D721Med (cell line): Measurements from ENCODE around the gene SAV1.

Source experiments
- DNase-seq: peaks from one replicate; pipeline ENCODE4 v3.0.0; 2011; ENCODE audit warnings: low spot score; ENCODE audit not compliant: insufficient read length
- FAIRE-seq: peaks from 2 replicates; lab custom pipeline; 2011; peaks lifted over from hg19 to GRCh38; lab: Jason Lieb, UNC
- TF ChIP-seq, protein P1 (sequence below): IDR thresholded peaks from 2 replicates; pipeline ENCODE4 v1.5.1; 2012; ENCODE audit warnings: mild to moderate bottlenecking, control low read depth; ENCODE audit not compliant: insufficient read depth; ENCODE audit errors: missing control alignments

SAV1 gene

GRCh38 chr14:50601394-50601793 lies 66.7 kb downstream of the SAV1 start:
- FAIRE-seq: no peak
- no peak for DNase-seq
- TF ChIP-seq, protein P1, sequence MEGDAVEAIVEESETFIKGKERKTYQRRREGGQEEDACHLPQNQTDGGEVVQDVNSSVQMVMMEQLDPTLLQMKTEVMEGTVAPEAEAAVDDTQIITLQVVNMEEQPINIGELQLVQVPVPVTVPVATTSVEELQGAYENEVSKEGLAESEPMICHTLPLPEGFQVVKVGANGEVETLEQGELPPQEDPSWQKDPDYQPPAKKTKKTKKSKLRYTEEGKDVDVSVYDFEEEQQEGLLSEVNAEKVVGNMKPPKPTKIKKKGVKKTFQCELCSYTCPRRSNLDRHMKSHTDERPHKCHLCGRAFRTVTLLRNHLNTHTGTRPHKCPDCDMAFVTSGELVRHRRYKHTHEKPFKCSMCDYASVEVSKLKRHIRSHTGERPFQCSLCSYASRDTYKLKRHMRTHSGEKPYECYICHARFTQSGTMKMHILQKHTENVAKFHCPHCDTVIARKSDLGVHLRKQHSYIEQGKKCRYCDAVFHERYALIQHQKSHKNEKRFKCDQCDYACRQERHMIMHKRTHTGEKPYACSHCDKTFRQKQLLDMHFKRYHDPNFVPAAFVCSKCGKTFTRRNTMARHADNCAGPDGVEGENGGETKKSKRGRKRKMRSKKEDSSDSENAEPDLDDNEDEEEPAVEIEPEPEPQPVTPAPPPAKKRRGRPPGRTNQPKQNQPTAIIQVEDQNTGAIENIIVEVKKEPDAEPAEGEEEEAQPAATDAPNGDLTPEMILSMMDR: no peak

GRCh38 chr14:50600849-50601248 lies 67.3 kb downstream of the SAV1 start:
- DNase-seq (no peak), FAIRE-seq (no peak)
- TF ChIP-seq, protein P1: no peak

- no peak for DNase-seq
- FAIRE-seq: peak; percentile 71
- TF ChIP-seq, protein P1: peak; percentile 58
These were observed 68.2 kb downstream of the SAV1 start for GRCh38 chr14:50599700-50600444.

DNA sequence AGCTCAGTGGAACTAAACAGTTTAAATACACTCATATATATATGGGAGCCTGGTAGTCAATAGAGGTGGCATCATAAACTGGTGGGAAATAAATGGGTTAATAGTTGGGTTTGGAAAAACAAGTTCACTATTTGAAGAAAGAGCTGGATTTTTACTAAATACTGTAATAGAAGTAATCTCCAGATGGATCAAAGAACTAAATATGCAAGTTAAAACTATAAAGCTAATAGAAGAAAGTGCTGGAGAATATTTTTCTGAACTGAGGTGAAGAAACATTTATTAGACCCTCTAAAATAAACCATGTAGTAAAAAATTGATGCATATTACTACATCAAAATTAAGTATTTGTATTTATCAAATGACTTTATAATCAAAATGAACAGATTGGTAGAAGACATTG lies 69.3 kb downstream of the SAV1 start:
- no peak for DNase-seq
- no peak for FAIRE-seq
- TF ChIP-seq, protein P1: no peak

DNA sequence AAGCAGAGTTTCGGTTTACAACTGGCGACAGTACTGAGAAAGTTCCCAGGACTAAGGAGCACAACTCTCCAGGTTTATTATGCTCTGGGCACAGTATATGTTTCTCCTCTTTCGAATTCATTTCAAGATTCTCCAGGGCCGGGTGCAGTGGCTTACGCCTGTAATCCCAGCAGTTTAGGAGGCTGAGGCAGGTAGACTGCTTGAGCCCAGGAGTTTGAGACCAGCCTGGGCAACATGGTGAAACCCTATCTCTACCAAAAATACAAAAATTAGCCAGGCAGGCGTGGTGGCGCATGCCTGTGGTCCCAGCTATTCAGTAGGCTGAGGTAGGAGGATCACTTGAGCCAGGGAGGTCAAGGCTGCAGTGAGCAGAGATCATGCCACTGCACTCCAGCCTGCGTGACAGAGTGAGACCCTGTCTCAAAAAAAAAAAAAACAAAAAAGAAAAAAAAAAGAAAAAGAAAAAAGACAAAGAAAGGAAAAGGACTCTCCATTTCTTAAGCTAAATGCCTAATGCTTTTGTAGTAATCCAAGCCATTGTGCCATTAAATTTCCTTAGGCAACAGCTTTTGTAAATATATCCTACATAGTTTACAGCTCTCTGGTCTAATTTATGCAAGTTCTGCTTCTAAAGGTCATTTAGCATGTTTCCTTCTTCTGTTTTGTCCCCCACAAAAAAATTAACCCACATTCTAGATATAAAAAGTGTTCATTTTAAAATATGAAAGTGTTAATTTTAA lies 73.4 kb downstream of the SAV1 start:
- TF ChIP-seq, protein P1: no peak
- FAIRE-seq (no peak), DNase-seq (no peak)

- DNase-seq (no peak), FAIRE-seq (no peak)
- TF ChIP-seq, protein P1: no peak
These were observed 77.6 kb downstream of the SAV1 start for GRCh38 chr14:50590464-50590863.
